GM18517 (cell line): ENCODE data around the gene GNG14.
A peak's percentile ranks its signal among the peaks of the same experiment; 100 is the strongest.
"Not testable (repeated sequence)": the region's sequence is repeated elsewhere in the genome, so short reads cannot be mapped to it uniquely, and the experiment has no call there.

ENCODE experiments used
- ATAC-seq: cut with Tn5 transposase; IDR thresholded peaks from one replicate; pipeline ENCODE4 v1.9.1; 2021; ENCODE audit warnings: mild to moderate bottlenecking, moderate library complexity; ENCODE audit not compliant: unreplicated experiment

Gene GNG14

DNA sequence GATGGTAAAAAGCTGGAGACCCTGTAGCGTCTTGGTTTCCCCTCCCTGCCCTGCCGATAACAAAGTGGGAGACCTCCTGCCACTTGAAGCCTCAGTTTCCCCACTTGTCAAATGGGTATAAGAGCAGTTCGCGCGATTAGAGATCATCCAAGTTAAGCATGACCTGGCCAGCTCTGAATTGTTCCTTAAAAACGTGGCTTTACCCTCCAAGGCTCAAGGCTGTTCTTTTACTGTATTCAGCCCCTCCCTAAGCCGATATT, 35.5 kb downstream of the GNG14 start:
- ATAC-seq, result no peak

DNA sequence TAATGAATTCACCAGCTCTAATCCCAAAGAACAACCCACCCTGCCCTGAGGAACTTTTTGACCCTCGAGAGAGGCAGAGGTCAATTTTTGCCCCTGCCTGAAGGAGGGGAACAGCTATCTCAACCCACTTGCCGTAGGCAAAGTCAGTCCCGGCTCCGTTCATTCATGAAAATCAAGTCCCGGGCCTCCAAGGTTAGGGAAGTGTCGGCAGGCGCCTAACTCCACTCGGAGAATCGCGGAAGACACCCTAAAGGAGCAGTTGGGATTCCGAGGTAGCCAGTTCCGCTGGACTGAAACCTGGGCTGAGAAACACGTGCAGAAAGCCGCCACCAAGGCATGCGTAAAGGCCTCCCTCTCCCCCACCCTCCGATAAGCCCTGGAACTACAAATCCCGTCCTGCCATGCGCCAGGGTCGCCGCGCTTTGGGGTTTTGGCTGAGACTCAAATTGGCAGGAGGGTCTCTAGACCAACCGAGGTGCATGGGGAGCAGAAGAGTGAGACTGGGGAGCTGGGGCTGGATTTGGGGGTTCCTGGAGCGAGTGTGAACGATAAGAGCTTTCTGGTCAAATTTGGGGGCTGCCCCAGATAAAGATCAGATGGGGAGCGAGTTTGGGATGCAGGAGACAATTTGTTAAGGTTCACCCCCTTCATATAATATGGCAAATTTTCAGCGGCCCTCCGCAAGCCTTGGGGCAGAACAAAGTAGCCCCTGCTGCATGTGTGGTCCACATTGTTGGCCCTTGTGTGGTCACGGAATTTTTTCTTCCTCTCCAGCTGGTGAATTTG, 36.0 kb downstream of the GNG14 start, which contains the start of gene TNPO2:
TNPO2 (minus strand) TSS at position 292 of the 786 bp plus-strand sequence. CDS start 2,955 bp downstream, outside the sequence.
- ATAC-seq, result no peak

DNA sequence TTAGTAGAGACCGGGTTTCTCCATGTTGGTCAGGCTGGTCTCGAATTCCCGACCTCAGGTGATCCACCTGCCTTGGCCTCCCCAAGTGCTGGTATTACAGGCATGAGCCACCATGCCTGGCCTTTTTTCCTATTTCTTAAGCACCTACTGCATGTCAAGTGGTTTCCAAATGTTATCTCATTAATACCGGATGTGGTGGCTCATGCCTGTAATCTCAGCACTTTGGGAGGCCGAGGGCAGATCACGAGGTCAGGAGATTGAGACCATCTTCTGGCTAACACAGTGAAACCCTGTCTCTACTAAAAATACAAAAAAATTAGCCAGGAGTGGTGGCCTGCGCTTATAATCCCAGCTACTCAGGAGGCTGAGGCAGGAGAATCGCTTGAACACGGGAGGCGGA, 37.8 kb downstream of the GNG14 start:
- ATAC-seq, result not testable (repeated sequence)

DNA sequence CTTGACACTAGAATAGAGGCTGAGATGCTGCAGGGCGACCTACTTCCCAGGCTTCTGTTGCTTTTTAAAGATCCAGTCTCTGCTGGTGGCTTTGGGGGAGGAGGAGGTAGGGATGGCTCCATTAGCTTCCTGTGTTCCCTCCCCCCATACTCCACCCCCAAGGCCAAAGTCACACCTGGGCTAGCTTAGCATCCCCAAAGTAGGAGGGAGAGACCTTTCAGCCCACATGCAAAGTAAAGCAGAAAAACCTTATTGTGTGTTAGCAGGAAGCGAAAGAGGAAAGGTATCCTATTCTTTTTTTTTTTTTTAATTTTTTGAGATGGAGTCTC, 39.2 kb downstream of the GNG14 start:
- no peak for ATAC-seq

DNA sequence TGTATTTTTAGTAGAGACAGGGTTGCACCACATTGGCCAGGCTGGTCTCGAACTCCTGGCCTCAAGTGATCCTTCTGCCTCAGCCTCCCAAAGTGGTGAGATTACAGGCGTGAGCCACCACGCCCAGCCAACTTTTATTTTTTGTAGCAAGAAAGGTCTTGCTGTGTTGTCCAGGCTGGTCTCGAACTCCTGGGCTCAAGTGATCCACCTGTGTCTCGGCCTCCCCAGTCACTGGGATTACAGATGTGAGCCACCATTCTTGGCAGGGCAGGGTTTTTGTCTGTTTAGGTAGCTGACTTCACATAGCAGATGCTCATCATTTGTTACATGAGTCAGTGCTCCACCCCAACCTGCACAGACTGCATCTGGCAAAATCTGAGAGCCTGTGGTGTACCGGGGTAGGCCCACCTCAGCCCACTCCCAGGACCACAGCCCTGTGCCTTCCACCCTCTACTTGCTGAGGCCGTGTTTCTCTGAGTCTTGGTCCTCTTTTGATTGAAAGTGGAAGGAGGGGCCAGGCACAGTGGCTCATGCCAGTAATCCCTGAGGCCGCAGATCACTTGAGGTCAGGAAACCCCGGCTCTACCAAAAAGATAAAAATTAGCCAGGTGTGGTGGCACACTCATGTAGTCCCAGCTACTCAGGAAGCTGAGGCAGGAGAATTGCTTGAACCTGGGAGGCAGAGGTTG, 40.1 kb downstream of the GNG14 start:
- no peak for ATAC-seq

DNA sequence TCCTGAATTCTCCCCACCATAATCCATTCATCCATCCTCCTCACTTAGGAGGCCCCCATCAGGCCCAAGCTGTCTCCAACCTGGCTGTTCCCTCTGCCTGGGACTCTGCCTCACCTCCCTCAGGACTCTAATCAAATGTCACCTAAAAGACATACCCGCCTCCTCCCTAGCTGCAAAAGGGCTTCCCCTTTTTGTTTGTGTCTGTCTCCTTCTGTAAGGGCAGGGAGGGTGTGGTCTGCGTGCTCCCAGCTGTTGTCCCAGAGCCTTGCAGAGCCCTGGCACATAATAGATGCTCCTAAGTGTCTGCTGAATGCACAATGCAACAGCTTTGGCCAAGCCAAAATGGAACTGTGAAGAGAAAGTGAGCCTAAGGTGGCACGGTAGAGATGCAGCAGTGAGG, 42.3 kb downstream of the GNG14 start:
- no peak for ATAC-seq

DNA sequence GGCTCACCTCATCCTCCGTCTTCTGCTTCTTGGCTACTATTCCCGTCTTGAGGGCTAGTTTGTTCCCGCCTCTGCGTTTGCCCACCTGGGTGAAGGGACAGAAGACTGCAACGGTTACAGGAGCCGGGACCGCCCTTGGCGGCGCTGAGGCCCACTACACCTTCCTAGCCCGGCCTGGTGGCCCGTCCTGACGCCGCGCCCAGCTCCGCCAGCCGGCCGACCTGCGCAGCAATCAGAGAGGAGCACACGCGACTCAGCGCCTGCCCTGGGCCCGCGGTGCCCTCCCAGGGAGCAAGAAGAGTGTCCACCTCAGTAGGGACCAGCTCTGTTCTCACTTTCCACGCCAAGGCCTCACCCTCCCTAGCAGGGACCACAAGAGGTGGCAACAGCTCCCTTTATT, 43.5 kb downstream of the GNG14 start:
- no peak for ATAC-seq

DNA sequence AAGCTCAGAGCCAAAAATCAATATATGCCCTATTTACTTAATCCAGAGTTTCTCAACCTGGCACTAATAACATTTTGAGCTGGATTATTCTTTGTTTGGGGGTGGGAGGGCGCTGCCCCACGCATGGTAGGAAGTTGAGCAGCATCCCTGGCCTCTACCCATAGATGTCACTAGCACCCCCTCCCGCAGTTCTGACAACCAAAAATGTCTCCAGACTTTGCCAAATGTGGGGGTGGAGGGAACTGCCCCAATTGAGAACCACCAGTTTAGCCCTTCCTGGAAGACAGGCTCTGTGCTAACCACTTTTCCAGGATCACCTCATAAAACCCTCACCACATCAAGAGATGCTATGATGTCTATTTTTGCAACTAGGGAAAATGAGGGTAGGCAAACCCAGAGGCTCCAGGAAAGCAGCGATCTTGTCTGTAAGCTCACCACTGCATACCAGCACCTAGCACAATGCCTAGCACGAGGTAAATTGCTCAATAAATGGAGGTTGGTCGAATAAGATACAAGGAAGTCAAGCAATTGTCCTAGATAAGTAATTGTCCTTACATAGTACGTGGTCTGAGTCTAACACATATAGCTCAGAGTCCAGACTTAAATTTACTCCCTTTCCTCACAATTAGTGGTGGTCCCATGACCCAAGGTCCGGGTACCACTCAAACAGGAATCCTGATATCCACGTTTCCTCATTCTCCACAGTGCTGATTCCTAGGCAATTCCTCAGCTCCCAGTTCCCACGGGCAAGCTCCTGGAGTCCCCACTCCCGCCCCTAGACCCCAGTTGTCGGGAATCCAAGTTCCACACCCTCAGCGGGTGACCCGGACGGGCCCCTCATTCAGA, 45.8 kb downstream of the GNG14 start:
- ATAC-seq, result no peak

DNA sequence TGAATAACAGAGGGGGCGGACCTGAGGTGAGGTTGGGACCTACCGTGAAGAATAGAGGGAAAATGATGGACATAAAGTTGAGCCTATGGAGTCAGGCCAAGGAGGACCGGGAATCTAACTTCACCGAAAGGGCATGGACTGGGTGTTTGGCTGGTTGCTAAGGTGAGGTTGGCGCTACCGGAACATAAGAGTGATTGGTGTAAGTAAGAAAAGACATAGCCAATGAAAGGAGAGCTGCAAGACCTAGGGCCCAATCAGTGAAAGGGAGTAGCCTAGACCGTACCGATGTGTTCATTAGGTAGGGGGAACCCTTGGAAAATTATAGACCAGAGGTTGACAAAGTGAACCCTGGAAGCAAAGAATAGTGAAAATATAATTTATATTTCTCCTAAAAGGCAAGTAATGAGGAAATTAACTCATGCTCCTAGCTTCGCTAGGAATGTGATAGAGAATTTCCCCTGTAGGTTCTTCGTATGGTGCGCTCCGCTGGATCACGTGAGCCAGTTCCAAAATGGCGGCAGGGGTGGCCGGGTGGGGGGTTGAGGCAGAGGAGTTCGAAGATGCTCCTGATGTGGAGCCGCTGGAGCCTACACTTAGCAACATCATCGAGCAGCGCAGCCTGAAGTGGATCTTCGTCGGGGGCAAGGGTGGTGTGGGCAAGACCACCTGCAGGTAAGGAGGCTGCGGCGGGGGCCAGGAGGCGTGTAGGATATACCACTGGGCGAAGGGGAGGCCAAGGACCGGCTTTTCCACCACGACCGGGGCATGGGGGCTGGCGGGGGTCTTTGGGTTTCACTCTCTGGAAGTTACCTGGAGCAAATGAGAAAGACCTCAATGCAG, 49.4 kb downstream of the GNG14 start, which contains the start of gene GET3:
GET3 (plus strand) TSS at position 503 of the 840 bp plus-strand sequence; CDS start at position 512, 9 bp downstream.
- peak; percentile 73 for ATAC-seq

DNA sequence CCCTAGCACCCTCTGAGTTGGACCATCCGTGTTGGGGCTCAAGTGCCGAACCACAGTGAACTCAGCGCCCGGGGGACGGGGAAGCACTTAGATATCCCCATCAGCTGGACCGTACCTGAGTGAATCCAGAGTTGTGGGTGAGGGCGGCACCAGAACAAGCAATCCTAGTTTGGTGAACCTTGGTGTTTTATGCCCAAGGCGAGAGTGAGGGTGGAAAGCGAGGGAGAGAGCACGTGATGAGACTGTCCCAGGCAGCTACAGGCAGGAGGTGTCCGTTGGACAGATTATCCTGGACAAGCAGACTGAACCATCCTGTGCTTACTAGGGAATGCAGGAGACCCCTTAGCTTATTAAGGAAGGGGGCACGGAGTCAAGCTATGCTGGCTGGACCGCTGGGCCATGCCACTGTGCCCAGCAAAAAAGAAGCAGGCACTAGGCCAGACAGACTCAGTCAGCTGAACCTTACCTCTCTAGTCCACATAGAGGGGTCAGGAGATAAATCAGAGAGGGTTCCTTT, 50.1 kb downstream of the GNG14 start:
- no peak for ATAC-seq
